GM21526 (cell line): ENCODE results near the gene ALPK3.
"Not testable (repeated sequence)": the region's sequence is repeated elsewhere in the genome, so short reads cannot be mapped to it uniquely, and the experiment has no call there.

ENCODE experiments used
- ATAC-seq: cut with Tn5 transposase; IDR thresholded peaks from one replicate; pipeline ENCODE4 v1.9.1; 2021; ENCODE audit warnings: moderate library complexity; ENCODE audit not compliant: unreplicated experiment, low FRiP score

ALPK3 gene

DNA sequence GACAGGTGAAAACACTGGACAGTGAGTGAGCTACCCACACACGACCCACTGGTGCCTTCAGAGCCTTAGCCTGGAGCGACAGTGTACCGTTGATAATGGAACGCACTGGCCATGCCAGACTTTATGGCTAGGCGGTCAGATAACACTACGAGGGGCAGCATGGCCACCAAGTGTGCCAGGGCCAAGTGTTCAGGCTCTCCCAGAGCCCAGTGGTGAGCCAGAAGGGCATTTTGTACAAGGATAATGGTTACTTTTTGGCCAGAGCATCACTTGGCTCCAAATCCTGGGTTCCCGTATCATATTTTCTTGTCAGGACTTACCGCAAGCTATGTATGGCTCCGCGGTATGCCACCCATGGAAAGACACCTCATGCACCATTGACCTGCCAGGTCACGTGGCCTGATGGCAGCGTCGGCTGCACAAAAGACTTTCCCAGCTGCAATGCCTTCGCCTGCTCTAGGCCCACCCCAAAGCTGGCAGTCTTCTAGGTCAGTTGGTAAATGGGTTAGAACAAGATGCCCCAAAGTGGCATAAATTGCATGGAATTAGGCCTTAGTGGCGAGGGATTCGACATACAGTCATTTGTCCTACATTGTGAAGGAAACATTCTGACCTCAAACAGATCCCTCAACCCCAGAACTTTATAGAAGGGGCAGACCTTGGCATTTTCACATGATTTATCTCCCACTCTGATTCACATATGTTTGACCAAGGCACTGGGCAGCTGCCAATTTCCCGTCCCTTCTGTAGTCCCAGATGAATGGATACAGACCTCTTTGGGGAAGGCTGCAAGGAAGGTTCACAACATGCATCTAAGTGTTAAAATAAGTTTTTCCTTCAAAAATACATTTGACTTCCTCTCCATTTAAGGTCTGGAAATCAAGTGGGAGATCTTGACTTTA is 55.1 kb downstream of the ALPK3 start:
- ATAC-seq = no peak

DNA sequence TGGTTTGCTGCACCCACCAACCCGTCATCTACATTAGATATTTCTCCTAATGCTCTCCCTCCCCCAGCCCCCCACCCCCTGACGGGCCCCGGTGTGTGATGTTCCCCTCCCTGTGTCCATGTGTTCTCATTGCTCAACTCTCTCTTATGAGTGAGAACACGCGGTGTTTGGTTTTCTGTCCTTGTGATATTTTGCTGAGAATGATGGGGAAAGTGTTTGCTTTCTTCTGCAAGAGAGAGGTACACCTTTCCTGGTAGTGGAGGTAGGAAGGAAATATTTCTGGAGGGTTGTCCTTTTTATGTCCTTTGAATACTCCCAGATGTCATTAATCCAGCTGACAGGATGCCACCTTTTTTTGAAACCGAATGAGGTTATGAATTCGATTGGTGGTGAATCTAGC is 56.8 kb downstream of the ALPK3 start:
- no peak for ATAC-seq

DNA sequence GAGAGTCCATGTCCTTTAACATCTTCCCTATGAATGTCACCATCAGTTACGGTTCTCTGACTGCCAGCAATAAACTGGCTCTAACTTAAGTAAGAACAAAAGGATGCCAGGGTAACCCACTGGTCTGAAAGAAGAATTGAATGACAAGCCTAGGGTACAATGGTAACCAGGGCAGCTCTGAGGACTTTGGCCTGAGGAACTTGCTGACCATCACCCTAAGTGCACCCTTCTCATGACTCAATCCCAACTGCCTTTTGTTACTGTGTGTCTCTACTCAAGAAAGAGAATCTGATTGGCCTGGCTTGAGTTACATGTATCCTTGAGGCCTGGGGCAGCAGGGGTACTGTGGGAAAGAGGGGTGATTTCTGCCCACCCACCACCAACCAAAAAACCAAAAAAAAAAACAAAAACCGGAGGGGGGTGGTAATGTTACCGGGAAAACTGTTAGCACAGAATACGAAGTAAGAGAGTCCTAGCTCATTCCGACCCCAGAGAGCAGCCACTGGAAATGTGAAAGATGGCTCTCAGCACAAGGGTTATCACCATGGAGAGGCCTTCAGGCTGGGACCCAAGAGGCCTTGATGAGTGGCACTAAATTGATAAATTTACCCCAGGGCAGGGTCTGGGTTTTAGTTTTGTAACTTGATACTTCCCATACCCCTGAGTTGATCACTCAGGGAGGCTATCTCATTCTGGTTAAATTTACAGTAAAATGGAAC is 58.0 kb downstream of the ALPK3 start:
- no peak for ATAC-seq

DNA sequence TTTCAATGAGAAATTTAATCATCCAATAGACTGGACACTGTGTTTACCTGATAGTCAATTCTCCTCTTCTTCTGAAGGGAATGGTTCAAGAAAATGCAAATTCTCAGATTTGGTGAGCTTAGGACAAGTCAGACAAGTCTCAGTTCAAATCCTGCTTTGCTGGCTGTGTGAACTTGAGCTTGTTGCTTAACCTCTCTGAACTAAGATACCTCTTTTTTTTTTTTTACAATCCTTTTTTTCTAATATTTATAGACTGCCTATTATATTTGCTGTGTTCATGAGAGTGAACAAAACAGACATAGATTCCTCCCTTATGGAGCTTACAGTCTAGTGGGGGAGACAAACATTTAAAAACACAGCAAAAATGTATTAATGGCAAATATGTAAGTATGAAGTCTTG is 59.1 kb downstream of the ALPK3 start:
- ATAC-seq = no peak

DNA sequence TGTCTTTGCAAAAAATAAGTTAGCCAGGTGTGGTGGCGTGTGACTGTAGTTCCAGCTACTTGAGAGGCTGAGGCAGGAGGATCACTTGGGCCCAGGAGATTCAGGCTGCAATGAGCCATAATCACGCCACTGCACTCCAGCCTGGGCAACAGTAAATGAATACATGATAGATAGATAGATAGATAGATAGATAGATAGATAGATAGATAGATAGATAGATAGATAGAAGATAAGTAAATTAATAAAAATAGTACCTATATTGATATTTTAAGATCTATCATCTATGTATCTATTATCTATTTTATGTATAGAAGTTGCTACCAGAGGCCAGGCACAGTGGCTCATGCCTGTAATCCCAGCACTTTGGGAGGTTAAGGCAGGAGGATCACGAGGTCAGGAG is 60.5 kb downstream of the ALPK3 start:
- ATAC-seq = not testable (repeated sequence)

DNA sequence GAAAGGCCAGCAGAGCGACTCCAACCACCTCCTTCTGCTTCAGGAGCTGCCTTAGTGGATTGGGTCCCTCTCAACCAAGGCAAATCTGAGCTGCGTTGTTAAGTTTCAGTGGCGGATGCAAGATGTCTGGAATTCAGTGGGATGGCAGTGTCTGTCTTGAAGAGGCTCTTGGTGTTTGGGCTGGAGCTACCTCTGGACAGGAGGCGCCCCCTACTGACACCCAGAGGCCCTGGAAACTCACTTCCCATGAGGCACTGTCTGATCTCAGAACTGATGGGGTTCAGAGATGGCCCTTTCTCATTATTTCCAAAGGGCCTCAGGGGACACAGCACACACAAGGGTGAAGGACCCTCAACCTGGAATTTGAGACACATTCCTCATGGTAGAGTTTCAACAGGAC is 61.3 kb downstream of the ALPK3 start:
- ATAC-seq = no peak

DNA sequence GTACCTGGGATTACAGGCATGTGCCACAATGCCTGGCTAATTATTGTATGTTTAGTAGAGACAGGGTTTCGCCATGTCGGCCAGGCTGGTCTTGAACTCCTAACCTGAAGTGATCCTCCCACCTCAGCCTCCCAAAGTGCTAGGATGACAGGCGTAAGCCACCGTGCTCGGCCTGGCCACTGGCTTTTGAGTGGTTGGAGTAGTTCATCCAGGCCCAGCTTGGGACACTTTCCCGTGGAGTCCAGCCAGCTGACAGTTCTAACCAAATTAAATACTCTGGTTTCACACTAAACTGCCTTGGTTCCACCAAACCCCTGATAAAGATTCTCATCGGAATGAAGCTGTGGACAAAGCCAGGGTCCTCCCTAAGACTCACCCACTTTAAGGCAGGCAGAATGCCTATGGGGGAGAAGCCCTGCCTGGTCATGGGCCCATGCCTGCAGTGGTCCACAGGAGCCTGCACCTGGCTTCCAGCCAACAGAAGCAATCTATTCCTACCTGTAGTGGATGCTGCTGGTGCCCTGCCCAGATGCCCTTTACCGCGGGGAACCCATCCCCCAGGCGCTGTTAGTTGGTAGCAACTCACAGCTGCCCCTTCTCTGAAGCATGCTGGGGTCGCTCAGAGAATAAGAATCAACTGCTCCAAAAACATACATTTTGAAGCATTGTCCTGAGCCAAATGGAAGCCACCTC is 62.1 kb downstream of the ALPK3 start:
- ATAC-seq = no peak

DNA sequence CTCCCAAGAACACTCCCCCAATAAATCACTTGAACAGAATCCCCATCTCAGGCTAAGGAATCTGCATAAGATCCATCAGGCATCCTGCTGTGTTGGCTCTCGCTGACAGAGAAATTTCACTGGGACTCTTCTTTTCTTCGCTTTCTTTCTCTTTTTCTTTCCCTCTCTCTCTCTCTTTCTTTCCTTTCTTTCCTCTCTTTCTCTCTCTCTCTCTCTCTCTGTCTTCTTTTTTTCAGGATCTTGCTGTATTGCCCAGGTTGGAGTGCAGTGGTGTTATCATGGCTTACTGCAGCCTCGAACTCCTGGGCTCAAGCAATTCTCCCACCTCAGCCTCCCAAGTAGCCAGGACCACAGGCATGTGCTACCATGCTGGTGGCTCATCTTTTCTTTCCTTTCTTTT is 62.9 kb downstream of the ALPK3 start:
- no peak for ATAC-seq

DNA sequence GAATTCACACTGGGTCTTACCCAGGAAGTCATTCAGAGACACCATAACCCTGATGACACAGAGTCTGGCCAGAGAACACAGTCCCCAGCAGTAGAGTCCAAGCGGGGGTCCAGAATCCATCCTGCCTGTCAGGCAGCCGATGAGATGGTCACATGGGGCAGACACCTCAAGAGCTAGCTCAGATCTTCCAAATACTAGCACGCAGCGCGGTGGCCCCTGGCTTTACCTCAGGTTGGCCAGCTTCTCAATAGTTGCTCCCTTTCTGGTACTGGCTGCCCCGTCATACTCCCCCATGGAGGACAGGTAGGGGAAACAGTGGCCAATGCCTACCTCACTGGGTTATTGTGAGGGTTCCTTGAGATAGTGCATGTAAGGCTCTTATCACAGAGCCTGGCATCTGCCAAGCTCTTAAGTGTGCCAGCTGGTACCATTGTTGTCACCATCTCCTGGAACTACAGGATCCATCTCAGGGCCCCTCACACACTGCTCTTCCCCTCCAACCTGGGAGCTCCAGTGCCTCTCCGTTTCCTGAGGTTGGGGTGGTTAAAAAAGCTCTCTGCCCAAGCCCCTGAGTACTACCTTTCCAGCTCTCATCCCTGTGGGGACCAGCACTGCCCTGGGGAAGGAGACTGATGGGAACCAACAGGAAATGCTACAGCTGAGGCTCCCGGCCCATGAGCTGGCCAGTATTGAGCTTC is 63.8 kb downstream of the ALPK3 start:
- no peak for ATAC-seq

DNA sequence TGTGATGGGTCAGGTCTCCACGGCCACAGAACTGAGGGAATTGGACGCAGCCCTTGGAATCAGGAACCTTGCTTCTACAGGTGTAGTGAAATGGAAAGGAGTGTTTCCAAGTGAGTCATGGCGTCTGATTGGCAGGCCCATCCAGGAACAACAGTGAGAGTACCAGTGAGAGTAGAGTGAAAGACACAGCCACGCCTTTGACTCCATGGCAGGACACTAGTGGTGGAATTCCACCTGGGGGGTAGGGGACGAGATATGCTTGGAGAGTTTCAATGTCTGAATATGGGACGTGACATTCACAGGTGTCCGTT is 64.3 kb downstream of the ALPK3 start:
- no peak for ATAC-seq

DNA sequence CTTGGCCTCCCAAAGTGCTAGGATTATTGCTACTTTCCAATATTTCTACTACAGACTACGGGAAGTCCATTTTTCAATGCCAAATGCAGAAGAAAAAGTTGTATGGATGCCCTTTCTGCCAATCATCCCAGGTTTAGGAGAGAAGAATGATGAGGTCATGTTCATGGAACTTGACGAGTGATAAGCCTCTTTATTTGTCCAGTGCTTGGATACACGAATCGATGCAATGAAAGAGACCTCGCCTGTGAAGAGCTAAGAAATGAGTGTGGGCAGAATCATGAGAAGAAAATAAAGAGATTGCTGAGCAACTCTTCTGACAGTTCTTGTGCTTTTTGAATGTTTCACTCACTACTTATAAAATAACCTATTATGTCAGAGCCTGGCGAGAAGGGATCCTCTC is 66.3 kb downstream of the ALPK3 start:
- no peak for ATAC-seq

DNA sequence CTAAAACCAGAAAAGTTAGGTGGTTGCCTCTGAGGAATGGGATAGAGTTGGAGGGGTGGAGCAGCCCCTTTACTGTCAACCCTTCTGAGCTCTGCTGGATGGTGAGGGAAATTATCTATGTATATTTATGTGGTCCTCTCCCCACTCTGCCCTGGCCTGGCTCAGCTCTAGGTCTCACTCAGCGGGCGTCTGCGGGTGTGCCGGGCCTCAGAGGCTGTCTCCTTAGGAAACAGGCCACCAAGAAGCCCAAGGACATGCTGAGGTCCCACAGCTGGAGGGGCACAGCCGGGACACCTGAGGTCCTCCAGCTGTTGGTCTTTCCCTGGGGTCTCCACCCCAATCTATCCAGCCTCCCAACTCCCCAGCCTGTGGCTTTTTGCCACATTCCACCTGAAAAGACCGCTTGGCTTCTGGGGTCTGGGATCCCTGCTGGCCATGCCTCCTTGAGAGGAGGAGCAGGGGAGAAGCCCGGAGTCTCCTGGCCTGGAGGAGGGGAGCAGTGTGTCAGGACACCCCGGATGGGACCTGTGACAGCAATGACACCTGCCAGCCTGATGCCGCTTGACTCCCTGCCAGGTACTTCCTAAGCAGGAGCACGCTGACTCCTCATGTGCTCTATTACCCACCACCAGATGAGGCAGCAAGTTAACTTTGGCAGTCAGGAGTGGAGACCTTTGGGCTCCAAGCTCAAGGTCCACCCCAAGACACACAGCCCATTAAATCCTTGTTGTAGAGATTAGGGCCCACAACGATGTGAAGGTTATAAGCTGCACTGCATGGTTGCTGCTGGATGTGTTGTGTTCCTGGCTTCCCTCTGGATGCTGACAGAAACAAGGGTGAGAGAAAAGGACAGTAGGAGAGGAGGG is 67.0 kb downstream of the ALPK3 start, which contains the start of gene SLC28A1:
Gene SLC28A1, plus strand, starts transcription at position 747 of the 866 bp plus-strand sequence. CDS start 3,099 bp downstream, outside the sequence.
- no peak for ATAC-seq

DNA sequence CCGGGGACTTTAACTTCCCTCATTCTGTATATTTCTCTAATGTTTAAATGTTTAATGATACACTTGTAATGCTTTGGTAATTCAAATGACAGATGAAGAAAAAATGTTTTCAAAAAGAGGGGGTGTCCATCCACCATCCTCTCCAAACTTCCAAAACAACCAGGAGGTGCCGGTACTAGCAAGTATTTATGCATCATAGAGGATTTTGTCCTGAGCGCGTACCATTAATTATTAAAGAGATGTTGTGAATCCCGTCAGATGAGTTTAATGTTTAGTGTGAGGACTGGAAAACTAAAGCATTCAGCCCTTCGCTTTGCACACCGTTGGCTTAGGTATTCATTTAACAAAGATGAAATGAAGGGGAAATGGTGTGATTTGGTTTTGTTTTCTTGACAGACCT is 68.6 kb downstream of the ALPK3 start:
- ATAC-seq = no peak

DNA sequence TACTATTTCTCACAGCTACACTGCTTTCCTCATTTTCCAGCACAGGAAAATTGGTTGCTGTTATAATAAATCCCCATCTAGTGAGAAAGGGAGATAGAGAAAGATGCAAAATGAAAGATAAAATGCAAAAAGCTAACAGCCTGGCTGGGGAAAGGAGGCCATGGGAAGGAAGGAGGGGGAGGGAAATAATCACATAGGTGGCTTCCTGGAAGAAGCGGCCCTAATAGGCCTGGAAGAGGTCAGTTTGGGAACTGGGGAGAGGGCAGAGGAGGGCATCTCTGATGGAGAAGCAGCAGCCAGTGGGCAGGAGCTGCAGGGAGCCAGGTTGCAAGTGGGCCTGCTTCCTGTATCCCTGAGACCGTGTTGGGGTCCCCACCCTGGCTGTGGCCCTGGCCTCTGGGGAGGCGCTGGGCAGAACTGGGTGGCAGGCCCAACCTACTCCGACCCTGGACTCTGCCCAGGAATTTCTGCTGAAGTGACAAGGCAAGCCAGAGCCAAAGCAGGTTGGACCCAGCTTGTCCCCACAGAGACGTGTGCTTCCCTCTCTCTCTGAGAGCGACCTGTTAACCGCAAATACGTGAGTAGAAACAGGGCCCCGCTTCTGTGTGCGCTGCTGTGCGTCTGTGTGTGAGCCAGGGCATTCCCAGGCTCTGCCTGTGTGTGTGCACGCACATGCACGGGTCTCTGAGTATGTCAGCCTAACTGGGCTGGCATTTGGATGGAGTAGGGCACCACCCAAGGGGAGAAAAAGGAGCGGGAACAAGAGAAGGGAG is 69.2 kb downstream of the ALPK3 start:
- ATAC-seq = no peak

DNA sequence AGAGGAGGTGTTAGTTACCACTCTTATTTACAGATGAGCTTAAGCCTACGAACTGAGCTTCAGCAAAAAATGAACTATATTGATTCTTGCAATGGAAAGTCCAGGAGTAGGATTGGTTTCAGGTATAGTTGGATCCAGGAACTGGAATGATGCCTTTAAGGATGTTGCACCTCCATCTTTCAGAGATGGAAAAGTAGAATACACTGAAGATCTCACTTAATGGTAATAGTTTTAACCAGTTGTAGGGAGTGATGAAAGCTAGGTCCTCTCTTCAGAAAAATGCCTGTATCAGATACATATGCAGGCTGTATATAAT is 69.8 kb downstream of the ALPK3 start:
- ATAC-seq = no peak

DNA sequence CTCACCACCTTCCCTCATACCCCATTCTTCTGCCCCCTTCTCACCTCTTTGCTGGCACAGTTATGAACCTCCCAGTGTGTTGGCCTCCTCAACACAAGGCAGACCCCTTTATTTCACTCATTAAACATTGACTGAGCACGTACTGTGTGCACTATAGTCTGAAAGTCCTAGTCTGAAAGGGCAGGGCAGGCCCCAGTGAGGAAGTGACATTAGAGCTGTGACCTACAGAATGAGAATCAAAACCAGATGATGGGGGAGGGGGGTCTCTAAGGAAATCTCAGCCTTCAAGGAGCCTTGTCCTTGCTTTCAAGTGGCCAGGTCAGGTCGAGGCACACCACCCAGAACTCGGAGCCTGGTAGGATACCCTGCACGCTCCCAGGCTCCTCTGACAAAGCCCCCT is 70.8 kb downstream of the ALPK3 start:
- no peak for ATAC-seq

DNA sequence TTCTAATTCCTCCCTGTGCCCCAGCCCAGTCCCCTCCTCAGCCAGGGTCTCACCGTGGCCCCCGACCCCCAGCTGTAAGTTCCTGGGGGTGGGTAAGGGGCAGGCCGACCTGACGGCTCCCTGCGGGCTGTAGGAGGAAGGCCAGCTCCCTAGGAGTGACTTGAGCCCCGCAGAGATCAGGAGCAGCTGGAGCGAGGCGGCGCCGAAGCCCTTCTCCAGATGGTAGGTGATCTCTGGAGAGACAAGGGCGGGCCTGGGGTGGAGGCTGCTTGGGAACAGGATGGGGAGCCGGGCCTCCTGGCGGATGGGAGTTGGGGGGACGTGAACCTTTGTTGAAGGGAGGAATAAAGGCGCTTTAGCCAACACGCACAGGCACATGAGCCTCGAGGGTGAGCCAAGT is 71.5 kb downstream of the ALPK3 start:
- no peak for ATAC-seq

DNA sequence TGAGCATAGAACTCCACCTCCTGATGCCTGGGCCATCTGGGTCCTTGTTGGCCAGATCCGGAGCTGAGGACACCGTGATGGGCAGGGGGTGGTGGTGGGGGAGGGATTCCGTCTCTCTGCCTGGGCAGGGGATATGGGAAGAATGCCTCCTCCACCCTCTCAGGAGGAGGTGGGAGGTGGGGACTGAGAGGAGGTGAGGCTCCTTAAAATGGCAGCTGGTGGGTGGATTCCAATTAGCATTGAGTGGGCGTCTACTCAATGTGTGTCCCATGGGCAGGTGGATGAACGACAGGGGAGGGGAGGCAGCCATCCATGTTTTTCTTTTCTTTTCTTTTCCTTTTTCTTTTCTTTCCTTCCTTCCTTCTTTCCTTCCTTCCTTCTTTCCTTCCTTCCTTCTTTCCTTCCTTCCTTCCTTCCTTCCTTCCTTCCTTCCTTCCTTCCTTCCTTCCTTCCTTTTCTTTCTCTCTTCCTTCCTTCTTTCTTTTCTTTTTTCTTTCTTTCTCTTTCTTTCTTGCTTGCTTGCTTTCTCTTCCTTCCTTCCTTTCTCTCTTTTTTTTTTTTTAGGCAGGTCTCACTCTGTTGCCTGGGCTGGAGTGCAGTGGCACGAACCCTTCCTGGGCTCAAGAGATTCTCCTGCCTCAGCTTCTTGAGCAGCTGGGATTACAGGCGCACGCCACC is 72.3 kb downstream of the ALPK3 start:
- no peak for ATAC-seq
